Panc1 (cell line): ENCODE results near the gene ZBTB40. TPM values are rescaled to one million over a fixed set of nuclear protein-coding genes. Genes with fewer than 3 reads are reported as not detected.

Source experiments
- ATAC-seq: fragments of 200-7000 bp; cut with Tn5 transposase; 2 replicates; pipeline ENCODE4 v1.9.1; 2020; ENCODE audit warnings: mild to moderate bottlenecking, moderate library complexity
- BruUV-seq: library from RNA; stranded (reverse); fragments of 400-500 nt; replicated peaks from 2 replicates; lab custom pipeline; 2021; lab: Mats Ljungman, UMichigan
- CTCF ChIA-PET: fragments of 300-600 bp; sonication (Branson Sonifier 250); formaldehyde crosslinking; loops from one replicate; lab custom pipeline; 2022; ENCODE audit warnings: antibody characterized with exemption; lab: Charles Lee
- POLR2A ChIA-PET: fragments of 300-600 bp; sonication (Branson Sonifier 250); formaldehyde crosslinking; loops from one replicate; lab custom pipeline; 2022; ENCODE audit warnings: antibody characterized with exemption; lab: Charles Lee
- DNase-seq: peaks from one replicate; pipeline ENCODE4 v3.0.0-alpha.2; 2010; ENCODE audit warnings: low read depth, low spot score
- H3K27ac ChIP-seq: 2 replicates; pipeline ENCODE4 v1.5.1; 2011; ENCODE audit warnings: mild to moderate bottlenecking, low read length, inconsistent platforms
- H3K27me3 ChIP-seq: fragments of 200-500 bp; sonication (Bioruptor generic); 2 replicates; pipeline ENCODE4 v1.6.0; 2014; ENCODE audit warnings: low read length, inconsistent platforms; ENCODE audit not compliant: control insufficient read depth, insufficient read depth
- H3K36me3 ChIP-seq: fragments of 200-500 bp; sonication (Bioruptor generic); 2 replicates; pipeline ENCODE4 v1.5.1; 2014; ENCODE audit warnings: inconsistent platforms, mild to moderate bottlenecking, low read length, moderate library complexity; ENCODE audit not compliant: control insufficient read depth, insufficient read depth
- H3K4me1 ChIP-seq: 2 replicates; pipeline ENCODE4 v1.5.1; 2011; ENCODE audit warnings: inconsistent platforms, mild to moderate bottlenecking, low read length, moderate library complexity; ENCODE audit not compliant: control insufficient read depth, insufficient read depth
- H3K4me3 ChIP-seq, 2 experiments: 2 replicates each; pipeline ENCODE4 v1.5.1; 2011 to 2012; ENCODE audit warnings: low read depth in 2 of 2, low read length in 2 of 2, mild to moderate bottlenecking in 2 of 2, inconsistent platforms in 1 of 2, moderate library complexity in 1 of 2
- H3K9me3 ChIP-seq: fragments of 200-500 bp; sonication (Bioruptor generic); 2 replicates; pipeline ENCODE4 v1.5.1; 2014; ENCODE audit warnings: low read depth, mild to moderate bottlenecking, inconsistent platforms, low read length, moderate library complexity; ENCODE audit not compliant: control insufficient read depth, insufficient read depth
- POLR2AphosphoS5 ChIP-seq: IDR thresholded peaks from 2 replicates; pipeline ENCODE4 v1.6.1; 2012; ENCODE audit warnings: mild to moderate bottlenecking, low read depth, low read length, moderate library complexity
- SIN3A ChIP-seq: IDR thresholded peaks from 2 replicates; pipeline ENCODE4 v1.6.1; 2012; ENCODE audit warnings: low read depth, mild to moderate bottlenecking, low read length, moderate library complexity, borderline replicate concordance; ENCODE audit not compliant: insufficient read depth
- TCF7L2 ChIP-seq: IDR thresholded peaks from 2 replicates; pipeline ENCODE4 v1.6.1; 2011; ENCODE audit warnings: mild to moderate bottlenecking, low read depth, low read length, inconsistent platforms
- in situ Hi-C: cut with HindIII; loops from 2 replicates; pipeline ENCODE4 v1.10.0; 2016; ENCODE audit warnings: low sequenced_read_pairs, low pct_unique_long_range_greater_than_20kb
- intact Hi-C: fragments of 100-400 bp; cut with micrococcal nuclease; formaldehyde crosslinking; loops from one replicate; pipeline ENCODE4 v1.10.0; 2022; ENCODE audit not compliant: unreplicated experiment
- total RNA-seq: library from RNA; stranded (reverse); gene quantifications from one replicate; pipeline ENCODE4 v1.2.1, GENCODE V29; 2021; ENCODE audit not compliant: unreplicated experiment
- TF ChIP-seq, protein P1 (sequence below), 2 experiments: IDR thresholded peaks; 2 replicates each; pipeline ENCODE4 v1.6.1; 2011 to 2012; ENCODE audit warnings: low read depth in 2 of 2, control low read depth in 1 of 2, low read length in 1 of 2, mild to moderate bottlenecking in 1 of 2, moderate library complexity in 1 of 2; ENCODE audit not compliant: insufficient read depth in 1 of 2
- TF ChIP-seq, protein P2 (sequence below): fragments of 450-650 bp; IDR thresholded peaks from 2 replicates; pipeline ENCODE4 v1.5.1; 2017; ENCODE audit warnings: mild to moderate bottlenecking

Gene ZBTB40
- total RNA-seq, 1 experiment from 2014 or later = 24.3 TPM

DNA sequence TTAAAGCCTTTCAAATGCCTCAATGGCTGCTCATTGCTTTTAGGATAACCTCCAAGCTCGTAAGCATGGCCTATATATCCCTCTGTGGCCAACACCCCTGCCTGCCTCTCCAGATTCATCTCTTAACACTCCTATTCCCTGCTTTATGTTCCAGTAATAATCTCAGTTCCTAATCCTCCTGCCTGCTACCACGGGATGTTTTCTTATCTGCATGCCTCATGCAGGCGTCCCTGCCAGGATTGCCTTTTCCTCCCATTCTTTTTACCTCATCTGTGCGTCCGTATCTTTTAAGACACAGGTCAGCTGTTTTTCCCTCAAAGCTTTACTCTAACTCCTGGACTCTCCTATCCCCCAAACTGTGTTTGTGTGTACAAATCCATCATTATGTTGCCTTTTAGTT is 36.1 kb downstream of the ZBTB40 start:
- no peak overlapping the region for H3K27ac ChIP-seq
- intact Hi-C loops (no loop called here), in situ Hi-C loops (no loop called here)
- BruUV-seq = no TSS peak
- H3K9me3 ChIP-seq = peaks cover 9% of the 10 kb centered on the region; the same call in 1 of the 2 replicates
- POLR2A ChIA-PET = no interaction called here
- ATAC-seq (no peak), DNase-seq (no peak)
- CTCF ChIA-PET = no interaction called here
- no peak for TF ChIP-seq SIN3A
- TF ChIP-seq, protein P1, sequence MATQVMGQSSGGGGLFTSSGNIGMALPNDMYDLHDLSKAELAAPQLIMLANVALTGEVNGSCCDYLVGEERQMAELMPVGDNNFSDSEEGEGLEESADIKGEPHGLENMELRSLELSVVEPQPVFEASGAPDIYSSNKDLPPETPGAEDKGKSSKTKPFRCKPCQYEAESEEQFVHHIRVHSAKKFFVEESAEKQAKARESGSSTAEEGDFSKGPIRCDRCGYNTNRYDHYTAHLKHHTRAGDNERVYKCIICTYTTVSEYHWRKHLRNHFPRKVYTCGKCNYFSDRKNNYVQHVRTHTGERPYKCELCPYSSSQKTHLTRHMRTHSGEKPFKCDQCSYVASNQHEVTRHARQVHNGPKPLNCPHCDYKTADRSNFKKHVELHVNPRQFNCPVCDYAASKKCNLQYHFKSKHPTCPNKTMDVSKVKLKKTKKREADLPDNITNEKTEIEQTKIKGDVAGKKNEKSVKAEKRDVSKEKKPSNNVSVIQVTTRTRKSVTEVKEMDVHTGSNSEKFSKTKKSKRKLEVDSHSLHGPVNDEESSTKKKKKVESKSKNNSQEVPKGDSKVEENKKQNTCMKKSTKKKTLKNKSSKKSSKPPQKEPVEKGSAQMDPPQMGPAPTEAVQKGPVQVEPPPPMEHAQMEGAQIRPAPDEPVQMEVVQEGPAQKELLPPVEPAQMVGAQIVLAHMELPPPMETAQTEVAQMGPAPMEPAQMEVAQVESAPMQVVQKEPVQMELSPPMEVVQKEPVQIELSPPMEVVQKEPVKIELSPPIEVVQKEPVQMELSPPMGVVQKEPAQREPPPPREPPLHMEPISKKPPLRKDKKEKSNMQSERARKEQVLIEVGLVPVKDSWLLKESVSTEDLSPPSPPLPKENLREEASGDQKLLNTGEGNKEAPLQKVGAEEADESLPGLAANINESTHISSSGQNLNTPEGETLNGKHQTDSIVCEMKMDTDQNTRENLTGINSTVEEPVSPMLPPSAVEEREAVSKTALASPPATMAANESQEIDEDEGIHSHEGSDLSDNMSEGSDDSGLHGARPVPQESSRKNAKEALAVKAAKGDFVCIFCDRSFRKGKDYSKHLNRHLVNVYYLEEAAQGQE (IDR thresholded peaks at IDR 0.05; ENCODE audit: insufficient read depth in 1 of 2, low read depth in 2 of 2, low read length in 1 of 2) = no peak
- TF ChIP-seq TCF7L2 = no peak
- no peak for TF ChIP-seq POLR2AphosphoS5
- TF ChIP-seq, protein P2, sequence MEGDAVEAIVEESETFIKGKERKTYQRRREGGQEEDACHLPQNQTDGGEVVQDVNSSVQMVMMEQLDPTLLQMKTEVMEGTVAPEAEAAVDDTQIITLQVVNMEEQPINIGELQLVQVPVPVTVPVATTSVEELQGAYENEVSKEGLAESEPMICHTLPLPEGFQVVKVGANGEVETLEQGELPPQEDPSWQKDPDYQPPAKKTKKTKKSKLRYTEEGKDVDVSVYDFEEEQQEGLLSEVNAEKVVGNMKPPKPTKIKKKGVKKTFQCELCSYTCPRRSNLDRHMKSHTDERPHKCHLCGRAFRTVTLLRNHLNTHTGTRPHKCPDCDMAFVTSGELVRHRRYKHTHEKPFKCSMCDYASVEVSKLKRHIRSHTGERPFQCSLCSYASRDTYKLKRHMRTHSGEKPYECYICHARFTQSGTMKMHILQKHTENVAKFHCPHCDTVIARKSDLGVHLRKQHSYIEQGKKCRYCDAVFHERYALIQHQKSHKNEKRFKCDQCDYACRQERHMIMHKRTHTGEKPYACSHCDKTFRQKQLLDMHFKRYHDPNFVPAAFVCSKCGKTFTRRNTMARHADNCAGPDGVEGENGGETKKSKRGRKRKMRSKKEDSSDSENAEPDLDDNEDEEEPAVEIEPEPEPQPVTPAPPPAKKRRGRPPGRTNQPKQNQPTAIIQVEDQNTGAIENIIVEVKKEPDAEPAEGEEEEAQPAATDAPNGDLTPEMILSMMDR = no peak
- no peaks in the 10 kb centered on the region for H3K36me3 ChIP-seq
- no peak overlapping the region for H3K4me3 ChIP-seq
- H3K27me3 ChIP-seq = no peaks in the 10 kb centered on the region
- H3K4me1 ChIP-seq = no peaks in the 10 kb centered on the region

DNA sequence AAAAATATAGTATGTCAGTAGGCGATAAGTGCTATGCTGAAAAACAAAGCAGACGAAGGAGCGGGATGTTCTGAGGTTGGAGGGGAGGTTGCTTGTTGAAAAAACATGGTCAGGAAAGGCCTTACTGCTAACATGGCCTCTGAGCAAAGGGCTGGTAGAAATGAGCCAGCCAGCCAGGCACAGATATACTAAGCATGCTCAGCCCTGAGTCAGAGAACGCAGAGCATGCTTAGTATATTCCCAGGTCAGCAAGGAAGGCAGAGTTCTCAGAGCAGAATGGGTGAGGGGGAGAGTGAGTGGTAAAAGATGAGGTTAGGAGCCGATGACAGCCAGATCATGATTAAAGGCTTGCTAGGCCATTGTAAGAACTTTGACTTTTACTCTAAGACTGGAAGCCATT is 36.7 kb downstream of the ZBTB40 start:
- H3K9me3 ChIP-seq = peaks cover 9% of the 10 kb centered on the region; the same call in 1 of the 2 replicates
- DNase-seq (no peak), ATAC-seq (no peak)
- intact Hi-C loops (no loop called here), in situ Hi-C loops (no loop called here)
- H3K27ac ChIP-seq = no peak overlapping the region
- no peak overlapping the region for H3K4me3 ChIP-seq
- no peaks in the 10 kb centered on the region for H3K36me3 ChIP-seq
- no TSS peak for BruUV-seq
- POLR2A ChIA-PET = no interaction called here
- H3K4me1 ChIP-seq = no peaks in the 10 kb centered on the region
- H3K27me3 ChIP-seq = no peaks in the 10 kb centered on the region
- TF ChIP-seq, protein P1 (IDR thresholded peaks at IDR 0.05; ENCODE audit: insufficient read depth in 1 of 2, low read depth in 2 of 2, low read length in 1 of 2) = no peak
- TF ChIP-seq, protein P2 = no peak
- TF ChIP-seq POLR2AphosphoS5 (no peak), SIN3A (no peak), TCF7L2 (no peak)
- CTCF ChIA-PET = no interaction called here
